CD1c-positive myeloid dendritic cell (primary cell): ENCODE data around the gene ARL4A.
A peak's percentile ranks its signal among the peaks of the same experiment; 100 is the strongest.

ENCODE experiments used
- DNase-seq: peaks from one replicate; pipeline ENCODE4 v3.0.0-alpha.2; 2016; ENCODE audit errors: extremely low spot score

The ARL4A gene

DNA sequence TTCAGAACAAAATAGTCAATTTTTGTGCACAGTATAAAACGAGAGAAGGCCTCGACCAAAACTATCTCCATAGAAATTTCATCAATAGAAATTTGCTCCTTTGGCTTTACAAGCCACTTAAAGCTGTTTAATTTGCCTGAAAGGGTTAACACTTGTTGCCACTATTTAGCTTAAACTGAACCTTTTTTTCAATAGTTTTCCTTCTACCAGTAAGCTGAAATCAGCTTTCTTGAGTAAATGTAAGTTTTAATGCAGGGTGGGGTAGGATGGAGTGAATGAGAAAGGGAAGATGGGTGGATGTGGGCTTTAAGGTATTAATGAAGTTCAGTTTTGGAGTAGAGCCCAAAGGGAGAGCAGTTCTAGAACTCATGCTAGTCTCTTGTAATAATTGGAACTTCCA, 39.5 kb downstream of the ARL4A start:
- DNase-seq: no peak

- no peak for DNase-seq
Observed at GRCh38 chr7:12727455-12728191, 40.2 kb downstream of the ARL4A start.

DNA sequence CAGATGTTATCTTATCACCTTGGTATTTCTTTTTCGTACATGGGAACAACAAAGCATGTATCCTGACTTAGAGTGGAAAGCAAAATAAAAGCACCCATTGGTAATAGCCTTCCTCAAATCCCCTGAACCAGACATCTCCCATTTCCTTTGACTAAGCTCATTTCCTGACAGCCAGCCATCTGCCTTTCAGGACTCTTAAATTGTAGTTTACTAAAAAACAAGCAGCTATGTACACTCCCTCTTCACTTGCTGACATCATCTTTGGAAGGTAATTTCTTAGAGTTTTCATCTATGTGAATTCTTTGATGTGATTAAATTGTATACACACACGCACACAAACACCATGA, 40.7 kb downstream of the ARL4A start:
- DNase-seq: no peak

DNA sequence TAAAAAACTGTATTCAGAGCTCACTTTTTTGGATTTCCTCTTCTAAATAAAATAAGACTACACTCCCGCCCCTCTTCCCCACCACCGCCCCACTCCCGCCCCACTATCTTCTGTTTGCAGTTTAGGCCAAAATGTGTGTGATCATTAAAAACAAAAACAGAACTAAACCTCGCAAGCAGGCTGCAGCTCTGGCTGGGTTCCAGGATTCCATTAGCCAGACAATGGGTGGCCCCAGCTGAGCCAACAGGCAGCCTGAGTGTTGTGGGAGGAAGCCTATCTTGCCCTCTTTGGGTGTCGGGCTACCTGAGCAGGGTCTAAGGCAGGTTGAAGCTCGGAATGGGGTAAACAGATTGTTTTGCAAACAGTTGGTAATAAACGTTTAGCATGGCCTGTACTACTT, 41.7 kb downstream of the ARL4A start:
- peak; percentile 52 for DNase-seq

DNA sequence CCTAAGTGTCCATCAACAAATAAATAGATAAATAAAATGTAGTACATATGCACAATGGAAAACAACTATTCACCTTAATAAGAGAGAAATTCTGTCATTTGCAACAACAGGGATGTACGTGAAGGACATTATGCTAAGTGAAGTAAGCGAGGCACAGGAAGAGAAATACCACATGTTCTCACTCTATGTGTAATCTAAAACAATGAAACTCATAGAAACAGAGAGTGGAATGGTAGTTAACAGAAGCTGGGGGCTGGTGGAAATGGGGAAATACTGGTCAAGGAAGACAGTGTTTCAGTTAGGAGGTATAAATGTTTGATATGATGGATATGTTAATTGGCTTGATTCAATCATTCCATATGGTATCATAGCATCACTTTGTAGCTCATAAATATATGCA, 43.1 kb downstream of the ARL4A start:
- no peak for DNase-seq

GRCh38 chr7:12731214-12731656, 43.8 kb downstream of the ARL4A start:
- DNase-seq: no peak

DNA sequence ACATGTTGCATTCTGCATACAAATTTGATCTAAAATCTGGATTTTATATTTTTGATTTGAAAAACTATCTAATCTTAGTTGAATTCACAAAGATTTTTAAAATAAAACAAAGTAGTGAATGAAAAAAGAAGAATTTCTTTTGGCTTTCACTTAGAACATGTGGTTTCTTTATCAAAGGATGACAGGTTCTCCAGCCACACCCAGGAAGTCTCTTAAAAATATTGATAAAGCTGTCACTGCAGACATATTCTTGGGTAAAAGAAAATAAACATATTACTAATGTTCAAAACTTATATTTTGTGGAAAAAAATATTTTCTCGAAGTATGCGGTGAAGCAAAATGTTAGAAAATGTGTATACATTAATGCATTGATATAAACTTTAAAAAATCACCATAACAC, 44.3 kb downstream of the ARL4A start:
- no peak for DNase-seq

DNA sequence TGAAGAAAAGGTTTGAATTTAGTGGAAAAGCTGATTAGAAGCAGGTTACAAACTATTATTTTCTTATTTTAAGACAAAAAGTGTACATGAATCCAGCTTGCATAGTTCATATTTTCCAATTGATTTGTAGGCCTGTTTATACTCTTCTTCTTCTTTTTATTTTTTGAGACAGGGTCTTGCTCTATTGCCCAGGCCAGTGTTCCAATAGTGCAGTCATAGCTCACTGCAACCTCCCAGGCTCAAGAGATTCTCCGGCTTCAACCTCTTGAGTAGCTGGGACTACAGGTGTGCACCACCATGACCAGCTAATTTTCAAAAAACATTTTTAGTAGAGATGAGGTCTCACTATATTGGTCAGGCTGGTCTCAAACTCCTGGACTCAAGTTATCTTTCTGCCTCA, 45.0 kb downstream of the ARL4A start:
- no peak for DNase-seq

- DNase-seq: no peak
Observed at GRCh38 chr7:12735923-12736322, 48.5 kb downstream of the ARL4A start.

DNA sequence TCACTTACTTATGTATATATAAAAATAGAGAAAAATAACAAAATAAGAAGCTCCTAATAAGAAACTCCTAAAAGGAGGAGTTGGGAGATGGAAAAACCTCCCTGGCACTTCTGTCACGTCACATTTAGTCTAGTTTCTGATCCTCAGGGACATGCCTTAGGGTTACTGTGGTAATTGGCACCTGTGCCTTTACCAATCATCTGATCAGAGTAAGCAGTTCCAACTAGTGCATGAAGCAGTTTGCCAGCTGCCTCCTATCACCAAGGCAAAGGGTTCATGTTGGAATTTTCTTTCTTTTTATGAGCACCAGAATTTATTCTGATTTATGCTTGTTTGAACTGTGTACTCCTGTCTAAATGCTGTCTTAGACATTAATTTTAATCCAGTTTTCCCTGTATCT, 49.9 kb downstream of the ARL4A start:
- DNase-seq: no peak

GRCh38 chr7:12737836-12738235, 50.4 kb downstream of the ARL4A start:
- no peak for DNase-seq

GRCh38 chr7:12738665-12739064, 51.2 kb downstream of the ARL4A start:
- DNase-seq: no peak
